Measurements from ENCODE around the gene APLF. TPM values are rescaled to one million over a fixed set of nuclear protein-coding genes. Genes with fewer than 3 reads are reported as not detected.

Gene APLF
- total RNA-seq, 2 experiments from 2014 or later = 2.9 to 3.5 TPM

DNA sequence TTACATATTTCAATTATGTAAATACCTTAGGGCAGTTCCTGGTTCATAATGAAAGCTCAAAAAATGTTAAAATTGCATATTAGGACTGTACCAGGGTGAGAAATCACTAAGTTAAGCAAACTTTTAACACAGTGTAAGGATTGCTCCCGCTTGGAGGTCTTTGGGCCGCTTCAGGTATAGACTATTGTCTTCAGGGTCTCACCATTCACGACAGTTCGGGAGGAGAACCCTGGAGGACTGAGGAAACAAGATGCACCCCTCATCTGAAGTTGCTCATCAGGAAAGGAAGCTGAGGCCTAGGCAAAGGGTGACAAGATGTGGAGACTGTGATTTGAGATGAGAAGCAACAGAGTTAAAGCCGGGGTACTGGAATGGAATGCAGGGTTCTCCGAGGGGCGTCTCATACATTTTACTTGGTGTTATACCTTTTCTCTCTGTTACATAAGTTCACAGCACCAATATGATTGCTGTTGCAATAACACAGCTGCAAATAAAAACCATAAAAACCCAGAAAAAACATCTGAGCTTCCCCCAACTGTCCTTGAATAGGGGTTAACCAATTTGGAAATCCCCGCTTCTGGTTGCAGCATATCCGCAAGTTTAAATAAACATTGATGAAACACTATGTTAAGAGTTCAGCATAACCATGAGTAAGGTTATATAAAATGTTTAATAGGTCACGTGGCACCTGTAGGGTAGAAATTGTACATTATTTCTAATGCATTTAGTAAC, 40.4 kb upstream of the APLF start:
- ChIA-PET POLR2A (interaction anchor here (1.4 to 1.5 kb wide), 2 partner anchors 60 to 62 kb away, joined by 4 read pairs; partner anchors contain the start of gene PLEK), CTCF (interaction anchor here (0.5 to 1.4 kb wide), 4 partner anchors 13 to 62 kb away, joined by 3 to 6 read pairs (median 4); partner anchors contain the start of gene PLEK)
- no peak for DNase-seq
- no peak for TF ChIP-seq CTCF (IDR thresholded peaks at IDR 0.05)
- H3K9me3 Mint-ChIP-seq = no peaks in the 10 kb centered on the region
- intact Hi-C loops (cut with micrococcal nuclease) = loop anchor here (10.0 kb wide), 1 partner anchor 302 kb away; no protein-coding TSS in a partner anchor
- H3K27me3 Mint-ChIP-seq = no peaks in the 10 kb centered on the region
- no peaks in the 10 kb centered on the region for H3K36me3 Mint-ChIP-seq (ENCODE audit: low read depth)
- H3K4me3 Mint-ChIP-seq = no peak overlapping the region
- H3K4me1 Mint-ChIP-seq (ENCODE audit: low read depth) = peaks cover 11% of the 10 kb centered on the region
- peak overlapping the region; percentile 83 for H3K27ac Mint-ChIP-seq
- peak; percentile 28 for ATAC-seq

DNA sequence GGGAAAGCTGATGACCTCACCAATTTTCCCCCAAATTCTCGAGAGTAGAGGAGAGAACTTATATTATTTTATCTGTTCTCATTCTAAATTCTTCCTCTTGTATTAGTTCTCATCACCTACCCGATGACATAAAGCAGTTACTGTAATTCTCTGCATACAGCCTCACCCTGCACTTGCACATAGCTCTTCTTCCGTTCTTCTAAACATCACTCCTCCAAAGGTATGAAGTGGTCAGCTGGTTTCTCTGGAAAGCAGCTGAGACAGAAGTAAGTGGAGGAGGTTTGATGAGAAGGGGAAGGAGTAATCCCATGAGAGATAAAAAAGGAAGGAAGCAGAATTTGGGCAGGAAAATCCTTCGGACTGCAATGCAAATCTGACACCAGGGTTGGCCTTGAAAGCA, 39.3 kb upstream of the APLF start:
- Mint-ChIP-seq H3K4me3 (no peak overlapping the region), H3K4me1 (ENCODE audit: low read depth) (peaks cover 10% of the 10 kb centered on the region), H3K36me3 (ENCODE audit: low read depth) (no peaks in the 10 kb centered on the region), H3K9me3 (no peaks in the 10 kb centered on the region), H3K27ac (no peak overlapping the region), H3K27me3 (no peaks in the 10 kb centered on the region)
- no peak for ATAC-seq
- no peak for DNase-seq
- TF ChIP-seq CTCF (IDR thresholded peaks at IDR 0.05) = no peak
- ChIA-PET CTCF (interaction anchor here (1.0 to 1.5 kb wide), 6 partner anchors 9 to 67 kb away, joined by 3 to 9 read pairs (median 4); partner anchors contain the start of gene PLEK), POLR2A (no interaction called here)
- intact Hi-C loops (cut with micrococcal nuclease) = loop anchor here (10.0 kb wide), 1 partner anchor 303 kb away; no protein-coding TSS in a partner anchor

DNA sequence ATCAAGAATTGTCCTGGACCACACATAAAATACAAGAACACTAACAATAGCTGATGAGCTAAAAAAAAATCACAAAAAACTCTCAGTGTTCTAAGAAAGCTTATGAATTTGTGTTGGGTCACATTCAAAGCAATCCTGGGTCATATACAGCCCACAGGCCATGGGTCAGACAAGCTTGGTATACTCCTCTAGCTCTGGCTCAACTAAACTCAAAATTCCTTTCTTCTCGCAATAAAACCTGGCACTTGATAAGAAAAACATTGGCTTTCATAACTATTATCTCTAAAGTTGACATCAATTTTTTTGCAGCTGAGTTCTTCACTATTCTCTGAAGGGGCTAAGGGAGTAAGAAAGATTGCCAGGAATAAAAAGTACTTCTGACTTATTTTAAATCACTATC, 38.6 kb upstream of the APLF start:
- H3K27ac Mint-ChIP-seq = no peak overlapping the region
- ATAC-seq = no peak
- no peaks in the 10 kb centered on the region for H3K27me3 Mint-ChIP-seq
- DNase-seq = no peak
- intact Hi-C loops (cut with micrococcal nuclease) = loop anchor here (10.0 kb wide), 1 partner anchor 304 kb away; no protein-coding TSS in a partner anchor
- no peak for TF ChIP-seq CTCF (IDR thresholded peaks at IDR 0.05)
- POLR2A ChIA-PET = no interaction called here
- H3K4me3 Mint-ChIP-seq = no peak overlapping the region
- peaks cover 10% of the 10 kb centered on the region for H3K4me1 Mint-ChIP-seq (ENCODE audit: low read depth)
- no peaks in the 10 kb centered on the region for H3K36me3 Mint-ChIP-seq (ENCODE audit: low read depth)
- H3K9me3 Mint-ChIP-seq = no peaks in the 10 kb centered on the region
- CTCF ChIA-PET = interaction anchor here (0.9 to 1.5 kb wide), 6 partner anchors 9 to 67 kb away, joined by 3 to 9 read pairs (median 4); no protein-coding TSS in a partner anchor

DNA sequence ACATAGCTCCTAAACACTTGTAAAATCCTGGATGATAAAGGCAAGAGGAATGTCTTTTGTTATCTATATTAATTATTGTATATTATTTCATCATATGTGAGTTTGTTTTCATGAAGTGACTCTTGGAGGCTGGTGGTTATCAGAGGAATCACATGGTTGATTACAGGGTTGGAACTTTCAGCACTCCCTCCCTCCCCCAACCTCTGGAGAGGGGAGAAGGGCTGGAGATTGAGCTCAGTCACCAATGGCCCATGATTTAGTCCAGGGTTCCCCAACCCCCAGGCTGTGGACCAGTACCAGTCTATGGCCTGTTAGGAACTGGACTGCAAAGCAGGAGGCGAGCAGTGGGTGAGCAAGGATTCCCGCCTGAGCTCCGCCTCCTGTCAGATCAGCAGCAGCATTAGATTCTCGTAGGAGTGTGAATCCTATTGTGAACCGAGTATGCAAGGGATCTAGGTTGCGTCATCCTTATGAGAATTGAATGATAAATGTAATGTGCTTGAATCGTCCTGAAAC, 38.0 kb upstream of the APLF start:
- DNase-seq (no peak), ATAC-seq (no peak)
- Mint-ChIP-seq H3K4me3 (no peak overlapping the region), H3K9me3 (no peaks in the 10 kb centered on the region), H3K4me1 (ENCODE audit: low read depth) (peaks cover 10% of the 10 kb centered on the region), H3K27me3 (no peaks in the 10 kb centered on the region), H3K27ac (no peak overlapping the region), H3K36me3 (ENCODE audit: low read depth) (no peaks in the 10 kb centered on the region)
- CTCF ChIA-PET = interaction anchor here (0.9 to 1.5 kb wide), 4 partner anchors 10 to 50 kb away, joined by 3 to 9 read pairs (median 4); no protein-coding TSS in a partner anchor
- POLR2A ChIA-PET = interaction anchor here (0.6 kb wide), 1 partner anchor 47 kb away, joined by 3 read pairs; no protein-coding TSS in a partner anchor
- intact Hi-C loops (cut with micrococcal nuclease) = loop anchor here (10.0 kb wide), 1 partner anchor 305 kb away; no protein-coding TSS in a partner anchor
- TF ChIP-seq CTCF (IDR thresholded peaks at IDR 0.05) = no peak
